HepG2 (cell line): Measurements from ENCODE around the gene CCDC197. TPM values are rescaled to one million over a fixed set of nuclear protein-coding genes. Genes with fewer than 3 reads are reported as not detected.

Source experiments
- ARID5B ChIP-seq: IDR thresholded peaks from 2 replicates; pipeline ENCODE4 v1.4.0; 2020; ENCODE audit warnings: mild to moderate bottlenecking, missing genetic modification reagents
- ATM ChIP-seq: fragments of 450-650 bp; IDR thresholded peaks from 2 replicates; pipeline ENCODE4 v1.7.1; 2017; ENCODE audit warnings: mild to moderate bottlenecking, borderline replicate concordance
- CENPX ChIP-seq: sonication (generic); formaldehyde crosslinking; IDR thresholded peaks from 2 replicates; pipeline ENCODE4 v1.9.0; 2021; ENCODE audit warnings: mild to moderate bottlenecking, missing genetic modification reagents, moderate library complexity
- CREB3 ChIP-seq: sonication (generic); formaldehyde crosslinking; IDR thresholded peaks from 2 replicates; pipeline ENCODE4 v1.5.0; 2020; ENCODE audit warnings: missing genetic modification reagents
- FOXK2 ChIP-seq: fragments of 450-650 bp; IDR thresholded peaks from 2 replicates; pipeline ENCODE4 v1.6.1; 2016
- GMEB1 ChIP-seq: sonication (generic); formaldehyde crosslinking; IDR thresholded peaks from 2 replicates; pipeline ENCODE4 v1.5.1; 2020; ENCODE audit warnings: missing genetic modification reagents, mild to moderate bottlenecking, borderline replicate concordance
- GZF1 ChIP-seq: sonication (generic); formaldehyde crosslinking; IDR thresholded peaks from 2 replicates; pipeline ENCODE4 v1.5.1; 2020; ENCODE audit warnings: mild to moderate bottlenecking, missing genetic modification reagents
- HNRNPH1 ChIP-seq: fragments of 200-400 bp; formaldehyde crosslinking; optimal IDR thresholded peaks from 2 replicates; pipeline ENCODE3; 2017; ENCODE audit warnings: mild to moderate bottlenecking, low read depth, low read length
- HOXA9 ChIP-seq: sonication (generic); formaldehyde crosslinking; IDR thresholded peaks from 2 replicates; pipeline ENCODE4 v1.8.1; 2022; ENCODE audit warnings: missing genetic modification reagents, mild to moderate bottlenecking, moderate library complexity, borderline replicate concordance
- KLF12 ChIP-seq: sonication (generic); formaldehyde crosslinking; IDR thresholded peaks from 2 replicates; pipeline ENCODE4 v1.4.0; 2020; ENCODE audit warnings: missing genetic modification reagents, borderline replicate concordance
- YEATS4 ChIP-seq: sonication (generic); formaldehyde crosslinking; IDR thresholded peaks from 2 replicates; pipeline ENCODE4 v1.4.0; 2020; ENCODE audit warnings: missing genetic modification reagents, borderline replicate concordance
- ZNF207 ChIP-seq: fragments of 450-650 bp; IDR thresholded peaks from 2 replicates; pipeline ENCODE4 v1.6.1; 2016; ENCODE audit warnings: antibody characterized with exemption, borderline replicate concordance
- ZNF230 ChIP-seq: sonication (generic); formaldehyde crosslinking; IDR thresholded peaks from 2 replicates; pipeline ENCODE4 v1.4.0; 2020; ENCODE audit warnings: mild to moderate bottlenecking, missing genetic modification reagents
- polyA plus RNA-seq, 8 experiments: library from polyadenylated mRNA; depleted of rRNA in 3 of 8; stranded (reverse) in 7 of 8; unstranded in 1 of 8; fragments of >200 nt; fragmentation: Illumina TruSeq in 4 of 8; extraction: Trizol in 4 of 8; gene quantifications; 2 replicates each; pipeline versions ENCODE4 v1.2.1 to v1.2.3, GENCODE V29; 2011 to 2016; ENCODE audit warnings: low read depth in 4 of 8, missing spikeins in 1 of 8, mixed read lengths in 1 of 8; ENCODE audit not compliant: insufficient read depth in 1 of 8
- total RNA-seq, 5 experiments: library from RNA; depleted of rRNA; stranded (reverse); fragments of >200 nt; fragmentation: Illumina TruSeq; extraction: Trizol; gene quantifications; 2 replicates each; pipeline ENCODE4 v1.2.3, GENCODE V29; 2016; ENCODE audit warnings: low read depth in 1 of 5
- TF ChIP-seq, protein P1 (sequence below): sonication (generic); formaldehyde crosslinking; IDR thresholded peaks from 2 replicates; pipeline ENCODE4 v1.5.1; 2020; ENCODE audit warnings: mild to moderate bottlenecking, missing genetic modification reagents, moderate library complexity
- TF ChIP-seq, protein P2 (sequence below): sonication (generic); formaldehyde crosslinking; IDR thresholded peaks from 2 replicates; pipeline ENCODE4 v1.5.0; 2020; ENCODE audit warnings: missing genetic modification reagents

CCDC197 gene
- total and polyA plus RNA-seq, 2 of the 13 experiments (the other 11 are each of a cell fraction or from before 2014, with no cell fraction given), result 0.11 to 0.13 TPM

GRCh38 chr14:93953263-93953662 is 43.8 kb upstream of the CCDC197 start (continued):
- TF ChIP-seq, protein P1, sequence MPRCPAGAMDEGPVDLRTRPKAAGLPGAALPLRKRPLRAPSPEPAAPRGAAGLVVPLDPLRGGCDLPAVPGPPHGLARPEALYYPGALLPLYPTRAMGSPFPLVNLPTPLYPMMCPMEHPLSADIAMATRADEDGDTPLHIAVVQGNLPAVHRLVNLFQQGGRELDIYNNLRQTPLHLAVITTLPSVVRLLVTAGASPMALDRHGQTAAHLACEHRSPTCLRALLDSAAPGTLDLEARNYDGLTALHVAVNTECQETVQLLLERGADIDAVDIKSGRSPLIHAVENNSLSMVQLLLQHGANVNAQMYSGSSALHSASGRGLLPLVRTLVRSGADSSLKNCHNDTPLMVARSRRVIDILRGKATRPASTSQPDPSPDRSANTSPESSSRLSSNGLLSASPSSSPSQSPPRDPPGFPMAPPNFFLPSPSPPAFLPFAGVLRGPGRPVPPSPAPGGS (CRISPR knock-in tag), result no peak
- TF ChIP-seq GMEB1 (no peak), KLF12 (CRISPR knock-in tag) (no peak), HNRNPH1 (no peak), ZNF230 (CRISPR knock-in tag) (no peak), FOXK2 (no peak), YEATS4 (CRISPR knock-in tag) (0 out of 2 replicates have a peak, but pooled peaks have one; percentile 44), CENPX (CRISPR knock-in tag) (no peak), ATM (no peak), GZF1 (CRISPR knock-in tag) (no peak), HOXA9 (no peak), CREB3 (CRISPR knock-in tag) (no peak), ARID5B (CRISPR knock-in tag) (no peak), ZNF207 (no peak)
- TF ChIP-seq, protein P2, sequence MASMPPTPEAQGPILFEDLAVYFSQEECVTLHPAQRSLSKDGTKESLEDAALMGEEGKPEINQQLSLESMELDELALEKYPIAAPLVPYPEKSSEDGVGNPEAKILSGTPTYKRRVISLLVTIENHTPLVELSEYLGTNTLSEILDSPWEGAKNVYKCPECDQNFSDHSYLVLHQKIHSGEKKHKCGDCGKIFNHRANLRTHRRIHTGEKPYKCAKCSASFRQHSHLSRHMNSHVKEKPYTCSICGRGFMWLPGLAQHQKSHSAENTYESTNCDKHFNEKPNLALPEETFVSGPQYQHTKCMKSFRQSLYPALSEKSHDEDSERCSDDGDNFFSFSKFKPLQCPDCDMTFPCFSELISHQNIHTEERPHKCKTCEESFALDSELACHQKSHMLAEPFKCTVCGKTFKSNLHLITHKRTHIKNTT (CRISPR knock-in tag), result no peak
